HG02970 (cell line): ENCODE results near the gene SP4.
"Not testable (repeated sequence)": the region's sequence is repeated elsewhere in the genome, so short reads cannot be mapped to it uniquely, and the experiment has no call there.

Experiments used
- ATAC-seq: cut with Tn5 transposase; IDR thresholded peaks from one replicate; pipeline ENCODE4 v1.9.1; 2021; ENCODE audit warnings: mild to moderate bottlenecking, moderate library complexity, moderate number of reproducible peaks; ENCODE audit not compliant: unreplicated experiment, low FRiP score

The SP4 gene

GRCh38 chr7:21508538-21508937 is 80.7 kb downstream of the SP4 start:
- ATAC-seq, result no peak

DNA sequence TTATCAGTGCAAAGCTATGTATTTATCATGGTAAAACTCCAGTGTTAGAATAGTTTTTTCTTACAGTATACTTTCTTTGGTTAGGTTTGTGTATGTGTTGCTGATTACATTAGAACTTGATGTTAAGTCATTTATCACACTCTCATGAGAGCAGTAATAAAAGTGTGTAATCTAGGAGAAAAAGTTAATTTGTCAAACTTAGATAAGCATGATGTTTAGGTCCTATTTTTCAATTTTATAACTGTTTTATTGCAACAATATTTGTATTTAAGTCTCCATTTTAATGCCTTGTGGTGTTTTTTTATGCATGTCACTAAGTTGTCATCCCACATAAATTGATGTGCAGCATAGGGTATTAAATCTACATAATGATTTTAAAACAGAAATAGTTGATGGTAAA is 86.2 kb downstream of the SP4 start:
- no peak for ATAC-seq

DNA sequence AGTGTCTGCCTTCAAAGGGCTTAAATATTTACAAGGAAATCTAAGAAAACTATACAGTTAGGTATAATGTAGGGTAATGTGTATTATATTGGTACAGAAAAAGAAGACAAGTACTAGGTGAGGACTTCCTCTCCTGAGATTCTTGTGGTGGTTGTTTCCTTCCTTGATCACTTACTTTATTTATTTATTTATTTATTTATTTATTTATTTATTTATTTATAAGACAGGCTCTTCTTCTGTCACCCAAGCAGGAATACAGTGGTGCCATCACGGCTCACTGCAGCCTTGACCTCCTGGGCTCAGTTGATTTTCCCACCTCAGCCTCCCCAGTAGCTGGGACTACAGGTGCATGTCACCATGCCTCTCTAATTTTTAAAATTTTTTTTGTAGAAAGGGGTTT is 96.8 kb downstream of the SP4 start:
- ATAC-seq, result no peak

DNA sequence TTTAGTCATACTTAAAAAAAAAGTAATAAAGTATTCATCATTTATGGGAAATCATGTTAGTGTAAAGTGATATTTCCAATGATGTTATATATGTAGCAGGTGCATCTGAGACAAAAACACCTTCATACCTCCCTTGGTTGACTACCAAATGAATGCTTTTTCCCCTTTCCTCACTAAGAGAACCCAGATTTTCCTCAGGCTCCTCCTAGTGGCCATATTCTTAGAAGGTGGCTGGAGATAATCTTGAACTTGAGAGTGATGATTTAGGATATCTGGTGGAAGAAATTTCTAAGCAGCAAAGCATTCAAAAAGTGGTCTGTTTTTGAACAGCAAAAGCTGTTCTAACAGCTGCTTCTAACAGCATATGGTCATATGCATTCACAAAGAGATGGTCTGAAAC is 98.1 kb downstream of the SP4 start:
- ATAC-seq, result no peak

DNA sequence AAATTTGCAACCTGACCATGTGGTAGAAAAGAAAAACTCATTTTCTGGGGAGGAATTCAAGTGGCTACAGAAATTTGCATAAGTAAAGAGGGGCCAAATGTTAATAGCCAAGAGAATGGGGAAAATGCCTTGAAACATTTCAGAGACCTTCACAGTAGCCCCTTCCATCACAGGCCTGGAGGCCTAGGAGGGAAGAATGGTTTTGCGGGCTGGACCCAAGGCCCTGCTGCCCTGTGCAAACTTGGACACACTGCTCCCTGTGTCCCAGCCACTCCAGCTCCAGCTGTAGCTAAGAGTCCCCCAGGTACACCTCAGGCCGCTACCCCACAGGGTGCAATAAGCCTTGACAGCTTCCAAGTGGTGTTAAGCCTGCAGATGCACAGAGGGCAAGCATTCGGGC is 98.6 kb downstream of the SP4 start:
- ATAC-seq, result no peak

GRCh38 chr7:21532485-21532884 is 104.6 kb downstream of the SP4 start:
- ATAC-seq, result not testable (repeated sequence)

- not testable (repeated sequence) for ATAC-seq
These were observed 105.8 kb downstream of the SP4 start for GRCh38 chr7:21533646-21534045.

DNA sequence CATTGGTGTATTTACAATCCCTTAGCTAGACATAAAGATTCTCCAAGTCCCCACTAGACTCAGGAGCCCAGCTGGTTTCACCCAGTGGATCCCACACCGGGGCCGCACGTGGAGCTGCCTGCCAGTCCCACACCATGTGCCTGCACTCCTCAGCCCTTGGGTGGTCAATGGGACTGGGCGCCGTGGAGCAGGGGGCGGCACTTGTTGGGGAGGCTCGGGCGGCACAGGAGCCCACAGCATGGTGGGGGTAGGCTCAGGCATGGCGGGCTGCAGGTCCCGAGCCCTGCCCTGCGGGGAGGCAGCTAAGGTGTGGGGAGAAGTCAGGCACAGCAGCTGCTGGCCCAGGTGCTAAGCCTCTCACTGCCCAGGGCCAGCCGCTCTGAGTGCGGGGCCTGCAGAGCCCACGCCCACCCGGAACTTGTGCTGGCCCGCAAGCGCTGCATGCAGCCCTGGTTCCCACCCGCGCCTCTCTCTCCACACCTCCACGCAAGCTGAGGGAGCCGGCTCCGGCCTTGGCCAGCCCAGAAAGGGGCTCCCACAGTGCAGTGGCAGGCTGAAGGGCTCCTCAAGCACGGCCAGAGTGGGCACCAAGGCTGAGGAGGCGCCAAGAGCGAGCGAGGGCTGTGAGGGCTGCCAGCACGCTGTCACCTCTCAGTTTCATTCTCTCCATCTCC is 108.7 kb downstream of the SP4 start:
- ATAC-seq, result not testable (repeated sequence)

GRCh38 chr7:21538936-21539495 is 111.1 kb downstream of the SP4 start:
- no peak for ATAC-seq

DNA sequence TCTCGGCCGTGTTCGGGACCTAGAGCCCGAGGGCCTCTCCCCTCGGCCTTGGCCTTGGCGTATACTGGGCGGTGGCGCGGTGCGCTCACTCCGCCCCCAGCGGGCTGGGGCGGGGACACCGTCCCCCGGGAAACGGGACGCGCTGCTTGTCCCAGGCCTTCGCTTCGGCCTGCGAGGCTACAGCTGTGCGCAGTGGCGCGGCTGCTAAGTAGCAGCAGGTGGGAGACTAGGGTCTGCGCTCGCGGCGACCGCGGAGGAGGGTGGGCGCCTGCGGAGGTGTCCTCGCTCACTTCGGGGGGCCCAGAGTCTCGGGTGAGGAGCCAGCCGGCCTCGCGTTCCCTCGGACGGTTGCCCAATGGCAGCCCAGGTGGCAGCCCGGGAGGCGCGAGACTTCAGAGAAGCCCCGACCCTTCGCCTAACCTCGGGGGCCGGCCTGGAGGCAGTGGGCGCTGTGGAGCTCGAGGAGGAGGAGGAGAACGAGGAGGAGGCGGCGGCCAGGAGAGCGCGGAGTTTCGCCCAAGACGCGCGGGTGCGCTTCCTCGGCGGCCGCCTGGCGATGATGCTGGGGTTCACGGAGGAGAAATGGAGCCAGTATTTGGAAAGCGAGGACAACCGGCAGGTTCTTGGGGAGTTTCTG is 115.1 kb downstream of the SP4 start, which contains the start of gene DNAH11:
DNAH11 (plus strand) TSS at position 149 of the 637 bp plus-strand sequence; CDS start at position 356, 207 bp downstream.
- ATAC-seq, result no peak

DNA sequence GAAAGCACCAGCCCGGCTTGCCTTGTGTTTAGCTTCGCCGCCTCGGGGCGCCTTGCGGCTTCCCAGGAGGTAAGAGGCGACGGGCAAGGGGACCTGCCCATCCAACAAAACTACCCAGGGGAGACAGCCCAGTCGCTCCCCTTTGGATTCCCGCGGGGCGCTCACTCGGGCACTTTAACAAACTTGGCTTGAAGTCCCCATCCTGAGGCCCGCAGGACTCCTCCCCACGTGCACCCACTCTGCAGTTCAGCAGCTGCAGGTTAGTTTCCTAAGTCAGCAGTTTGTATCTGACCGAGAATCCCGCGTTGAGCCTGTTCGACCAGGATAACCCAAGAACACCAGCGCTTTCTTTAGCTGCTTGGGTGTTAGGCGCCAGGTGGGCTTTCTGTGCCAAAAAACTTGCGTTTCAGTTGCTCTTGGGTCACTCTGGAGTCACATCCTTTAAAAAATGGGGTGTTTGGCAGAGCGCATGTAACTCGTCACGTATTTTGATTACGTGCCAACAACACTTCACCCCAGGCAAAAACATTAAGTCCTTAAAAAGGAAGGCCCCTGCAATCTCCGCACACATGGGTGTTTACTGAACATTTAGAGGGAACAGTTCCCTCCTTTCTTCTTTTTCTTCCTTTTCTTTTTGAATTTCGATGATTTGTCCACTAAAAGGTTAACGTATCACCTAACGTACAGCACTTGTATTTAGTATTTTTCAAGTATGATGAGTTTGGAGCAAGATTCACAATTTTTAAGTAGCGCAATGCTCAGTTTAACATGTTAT is 115.8 kb downstream of the SP4 start:
- ATAC-seq, result no peak

GRCh38 chr7:21544303-21544656 is 116.4 kb downstream of the SP4 start:
- ATAC-seq, result no peak

DNA sequence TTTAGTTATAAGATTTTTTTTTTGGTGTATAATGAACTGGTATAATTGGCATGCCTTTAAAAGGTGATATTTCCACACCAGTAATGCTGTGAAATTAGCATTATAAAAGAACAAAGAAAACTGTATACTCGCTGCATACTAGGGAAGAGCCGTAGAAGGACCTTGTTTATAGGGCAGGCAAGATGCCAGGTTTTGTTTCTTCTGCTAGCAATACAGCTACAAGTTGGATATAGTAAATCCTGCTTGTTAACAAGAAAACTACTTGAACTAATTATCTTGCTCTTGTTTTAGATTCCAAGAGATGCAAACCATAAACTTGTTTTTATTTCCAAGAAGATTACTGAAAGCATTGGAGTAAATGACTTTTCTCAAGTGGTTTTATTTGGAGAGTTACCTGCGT is 116.8 kb downstream of the SP4 start:
- no peak for ATAC-seq

DNA sequence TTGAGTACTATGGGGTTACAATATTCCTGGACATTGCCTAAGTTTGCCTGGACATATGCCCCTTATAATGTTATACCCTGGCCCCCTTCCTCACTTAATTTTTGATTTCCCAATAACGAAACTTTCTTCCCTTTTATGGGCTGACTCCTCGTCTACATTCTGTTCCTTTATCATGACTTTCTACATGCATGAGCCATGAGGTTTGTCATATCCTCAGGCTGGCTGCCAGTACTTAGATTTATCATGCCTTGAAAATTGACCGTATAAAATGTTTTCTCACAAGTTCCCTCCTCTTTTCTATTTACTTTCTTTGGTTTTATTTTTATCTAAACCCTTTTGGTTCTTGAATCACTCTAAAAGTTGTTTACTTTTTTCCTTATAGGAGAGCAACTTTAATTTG is 119.6 kb downstream of the SP4 start:
- ATAC-seq, result no peak

DNA sequence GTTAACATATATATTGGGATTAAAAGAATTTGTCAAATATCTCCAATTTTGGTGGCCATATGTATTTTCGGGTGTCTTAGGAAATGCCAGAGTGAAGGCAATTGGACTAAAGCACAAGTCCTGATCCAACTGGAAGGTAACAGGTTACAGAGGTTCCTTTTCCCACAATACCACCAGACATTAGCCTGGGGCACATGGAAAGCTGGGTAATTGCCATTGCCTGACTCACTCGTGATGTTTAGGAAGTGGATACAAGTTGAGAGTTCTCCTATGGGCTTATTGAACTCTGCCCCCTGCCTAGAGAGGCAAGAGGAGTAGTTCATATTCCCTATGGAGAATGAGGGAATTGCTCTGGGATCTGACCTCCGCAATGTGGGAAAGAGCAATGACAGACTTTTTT is 120.6 kb downstream of the SP4 start:
- no peak for ATAC-seq

- ATAC-seq, result no peak
These were observed 122.2 kb downstream of the SP4 start for GRCh38 chr7:21550076-21550475.

- ATAC-seq, result no peak
These were observed 123.1 kb downstream of the SP4 start for GRCh38 chr7:21550821-21551531.

GRCh38 chr7:21562385-21562784 is 134.5 kb downstream of the SP4 start:
- ATAC-seq, result no peak
